ENCODE results near the gene FUT3. TPM values are rescaled to one million over a fixed set of nuclear protein-coding genes. Genes with fewer than 3 reads are reported as not detected.

Gene FUT3
- total and polyA plus RNA-seq, 9 of the 15 experiments (the other 6 are each of a cell fraction or from before 2014, with no cell fraction given), result 0.09 TPM; not detected in 8

- no peak for TF ChIP-seq SPI1 (IDR thresholded peaks at IDR 0.05; ENCODE audit: borderline replicate concordance, low read depth, low read length)
- no peak for TF ChIP-seq NFYB (IDR thresholded peaks at IDR 0.05; ENCODE audit: extremely low read depth, insufficient read length)
- TF ChIP-seq ZFP36 (IDR thresholded peaks at IDR 0.05; ENCODE audit: low read depth, low read length, partially characterized antibody), result peak; percentile 3
- TF ChIP-seq SMARCE1 (IDR thresholded peaks at IDR 0.05), result no peak
- TF ChIP-seq ZBTB40 (IDR thresholded peaks at IDR 0.05), result no peak; the same call in 1 of the 2 replicates
- TF ChIP-seq ZBTB40 (CRISPR knock-in tag; IDR thresholded peaks at IDR 0.05), result peak; percentile 63
- TF ChIP-seq ZNF121 (CRISPR knock-in tag; conservative IDR thresholded peaks at IDR 0.05), result peak; percentile 56
- TF ChIP-seq ZNF444 (CRISPR knock-in tag; IDR thresholded peaks at IDR 0.05), result no peak
- TF ChIP-seq ZNF76 (CRISPR knock-in tag; IDR thresholded peaks at IDR 0.05; ENCODE audit: borderline replicate concordance), result no peak
- no peak for TF ChIP-seq TAL1 (IDR thresholded peaks at IDR 0.05)
- no peak for TF ChIP-seq NFATC3 (IDR thresholded peaks at IDR 0.05)
- no peak for TF ChIP-seq ZNF354B (CRISPR knock-in tag; IDR thresholded peaks at IDR 0.05)
- TF ChIP-seq ZNF347 (CRISPR knock-in tag; IDR thresholded peaks at IDR 0.05; ENCODE audit: low read depth), result no peak
- TF ChIP-seq ZSCAN32 (CRISPR knock-in tag; IDR thresholded peaks at IDR 0.05), result no peak
- no peak for TF ChIP-seq ZNF79 (CRISPR knock-in tag; IDR thresholded peaks at IDR 0.05; ENCODE audit: low read depth)
- TF ChIP-seq GABPB1 (CRISPR knock-in tag; IDR thresholded peaks at IDR 0.05), result peak; percentile 34
- peak; percentile 100 for TF ChIP-seq MAX (CRISPR knock-in tag; IDR thresholded peaks at IDR 0.05)
- TF ChIP-seq ERF (CRISPR knock-in tag; IDR thresholded peaks at IDR 0.05), result no peak
- TF ChIP-seq TFE3 (CRISPR knock-in tag; IDR thresholded peaks at IDR 0.05), result no peak
Measured at GRCh38 chr19:5803752-5804515, 47.3 kb downstream of the FUT3 start (continued).

Data from K562 (cell line).